GM21526 (cell line): ENCODE results near the gene BDH2.

Source experiments
- ATAC-seq: cut with Tn5 transposase; IDR thresholded peaks from one replicate; pipeline ENCODE4 v1.9.1; 2021; ENCODE audit warnings: moderate library complexity; ENCODE audit not compliant: unreplicated experiment, low FRiP score

Gene BDH2

GRCh38 chr4:103086551-103086950 is 13.1 kb downstream of the BDH2 start:
- no peak for ATAC-seq

- ATAC-seq = no peak
Observed at GRCh38 chr4:103085555-103086196, 14.0 kb downstream of the BDH2 start.

- no peak for ATAC-seq
Observed at GRCh38 chr4:103079621-103080020, 20.0 kb downstream of the BDH2 start.

- ATAC-seq = peak; percentile 47
Observed at GRCh38 chr4:103076747-103077347, 22.8 kb downstream of the BDH2 start, which contains the start of gene SLC9B2. Gene SLC9B2, minus strand, starts transcription at chr4:103076761. Its CDS starts 9,211 bp downstream, at chr4:103067550.

- ATAC-seq = peak; percentile 52
Observed at GRCh38 chr4:103075894-103076746, 23.5 kb downstream of the BDH2 start.

- ATAC-seq = no peak
Observed at GRCh38 chr4:103075435-103075893, 24.2 kb downstream of the BDH2 start.

GRCh38 chr4:103074744-103075434 is 24.7 kb downstream of the BDH2 start:
- peak; percentile 35 for ATAC-seq

- no peak for ATAC-seq
Observed at GRCh38 chr4:103073792-103074438, 25.7 kb downstream of the BDH2 start.

- no peak for ATAC-seq
Observed at GRCh38 chr4:103067841-103068547, 31.6 kb downstream of the BDH2 start.

- no peak for ATAC-seq
Observed at GRCh38 chr4:103060453-103061148, 39.0 kb downstream of the BDH2 start.

- no peak for ATAC-seq
Observed at GRCh38 chr4:103054030-103054429, 45.6 kb downstream of the BDH2 start.

GRCh38 chr4:103052779-103053178 is 46.9 kb downstream of the BDH2 start:
- ATAC-seq = no peak

GRCh38 chr4:103052145-103052544 is 47.5 kb downstream of the BDH2 start:
- ATAC-seq = no peak

- no peak for ATAC-seq
Observed at GRCh38 chr4:103050736-103051436, 48.7 kb downstream of the BDH2 start.

- ATAC-seq = peak; percentile 99
Observed at GRCh38 chr4:103046416-103047290, 53.0 kb downstream of the BDH2 start.

GRCh38 chr4:103044183-103044582 is 55.5 kb downstream of the BDH2 start:
- no peak for ATAC-seq

- no peak for ATAC-seq
Observed at GRCh38 chr4:103036169-103036568, 63.5 kb downstream of the BDH2 start.
